ENCODE results near the gene THBS2. TPM values are rescaled to one million over a fixed set of nuclear protein-coding genes. Genes with fewer than 3 reads are reported as not detected.
"Not testable (repeated sequence)": the region's sequence is repeated elsewhere in the genome, so short reads cannot be mapped to it uniquely, and the experiment has no call there.

The THBS2 gene
- polyA plus RNA-seq (2011; rRNA removed) (534 and 857 TPM in 2 replicates), polyA minus RNA-seq (2011; rRNA and poly(A)+ RNA removed) (490 and 492 TPM in 2 replicates)

GRCh38 chr6:169253337-169254238 lies at the start of gene THBS2:
TSS of gene THBS2 (minus strand) at chr6:169253846. CDS start at chr6:169250784, 3,062 bp downstream.
- no peaks in the 10 kb centered on the region for H3K27me3 ChIP-seq (ENCODE audit: control insufficient read depth, insufficient read depth, low read length)
- ChIA-PET POLR2A (interaction anchor here (0.6 kb wide), 1 partner anchor 365 kb away, joined by 4 read pairs; no protein-coding TSS in a partner anchor), CTCF (interaction anchor here (0.9 to 1.8 kb wide), 2 partner anchors 218 to 267 kb away, joined by 3 to 5 read pairs; no protein-coding TSS in a partner anchor)
- DNase-seq (ENCODE audit: low read depth) = peak; percentile 93
- peak within 1 kb of the TSS; percentile 74 for H3K4me3 ChIP-seq (ENCODE audit: low read depth, low read length)
- peaks cover 12% of the 10 kb centered on the region; the same call in 1 of the 2 replicates for H3K36me3 ChIP-seq (ENCODE audit: control insufficient read depth, insufficient read depth, low read length)
- TF ChIP-seq CTCF (IDR thresholded peaks at IDR 0.05; ENCODE audit: insufficient read depth, low read depth, low read length) = no peak

GRCh38 chr6:169302716-169303115 lies 49.1 kb upstream of the THBS2 start:
- no peak for DNase-seq (ENCODE audit: low read depth)
- Histone ChIP-seq H3K4me3 (ENCODE audit: low read depth, low read length) (no peak overlapping the region), H3K36me3 (ENCODE audit: control insufficient read depth, insufficient read depth, low read length) (no peaks in the 10 kb centered on the region), H3K27me3 (ENCODE audit: control insufficient read depth, insufficient read depth, low read length) (no peaks in the 10 kb centered on the region)
- no peak for TF ChIP-seq CTCF (IDR thresholded peaks at IDR 0.05; ENCODE audit: insufficient read depth, low read depth, low read length)
- ChIA-PET CTCF (interaction anchor here (0.6 to 1.1 kb wide), 2 partner anchors 17 to 230 kb away, joined by 3 to 4 read pairs; no protein-coding TSS in a partner anchor), POLR2A (no interaction called here)

GRCh38 chr6:169302255-169302654 lies 48.6 kb upstream of the THBS2 start:
- no peak for TF ChIP-seq CTCF (IDR thresholded peaks at IDR 0.05; ENCODE audit: insufficient read depth, low read depth, low read length)
- Histone ChIP-seq H3K4me3 (ENCODE audit: low read depth, low read length) (no peak overlapping the region), H3K36me3 (ENCODE audit: control insufficient read depth, insufficient read depth, low read length) (no peaks in the 10 kb centered on the region), H3K27me3 (ENCODE audit: control insufficient read depth, insufficient read depth, low read length) (no peaks in the 10 kb centered on the region)
- ChIA-PET CTCF (interaction anchor here (0.6 kb wide), 1 partner anchor 231 kb away, joined by 3 read pairs; no protein-coding TSS in a partner anchor), POLR2A (no interaction called here)
- no peak for DNase-seq (ENCODE audit: low read depth)

DNA sequence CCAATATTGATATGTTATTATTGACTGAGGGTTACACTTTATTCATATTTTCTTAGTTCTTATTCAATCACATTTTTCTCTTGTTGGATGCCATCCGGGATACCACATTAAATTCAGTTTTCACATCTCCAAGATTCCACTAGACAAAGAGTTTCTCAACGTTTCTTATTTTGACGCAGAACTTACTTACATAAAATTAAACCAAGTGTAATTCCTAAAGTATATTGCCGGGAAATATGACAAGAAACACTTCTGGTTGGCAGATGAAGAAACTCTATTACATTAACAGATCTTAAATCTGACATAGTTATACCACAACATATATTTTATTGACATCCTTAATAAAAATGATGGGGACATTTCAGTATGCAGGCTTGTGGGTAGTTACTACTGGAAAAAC lies 47.3 kb upstream of the THBS2 start:
- ChIA-PET CTCF (no interaction called here), POLR2A (no interaction called here)
- Histone ChIP-seq H3K27me3 (ENCODE audit: control insufficient read depth, insufficient read depth, low read length) (no peaks in the 10 kb centered on the region), H3K4me3 (ENCODE audit: low read depth, low read length) (no peak overlapping the region), H3K36me3 (ENCODE audit: control insufficient read depth, insufficient read depth, low read length) (no peaks in the 10 kb centered on the region)
- no peak for TF ChIP-seq CTCF (IDR thresholded peaks at IDR 0.05; ENCODE audit: insufficient read depth, low read depth, low read length)
- no peak for DNase-seq (ENCODE audit: low read depth)

DNA sequence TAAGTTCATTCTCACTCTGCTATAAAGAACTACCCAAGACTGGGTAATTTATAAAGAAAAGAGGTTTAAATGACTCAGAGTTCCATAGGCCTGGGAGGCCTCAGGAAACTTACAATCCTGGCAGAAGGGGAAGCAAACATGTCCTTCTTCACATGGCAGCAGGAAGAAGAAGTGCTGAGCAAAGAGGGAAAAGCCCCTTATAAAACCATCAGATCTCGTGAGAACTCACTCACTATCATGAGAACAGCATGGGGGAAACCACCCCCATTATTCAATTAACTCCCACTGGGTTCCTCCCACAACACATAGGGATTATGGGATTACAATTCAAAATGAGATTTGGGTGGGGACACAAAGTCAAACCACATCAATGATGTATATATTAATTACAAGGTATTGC lies 45.0 kb upstream of the THBS2 start:
- H3K27me3 ChIP-seq (ENCODE audit: control insufficient read depth, insufficient read depth, low read length); POLR2A ChIA-PET; DNase-seq (ENCODE audit: low read depth); H3K4me3 ChIP-seq (ENCODE audit: low read depth, low read length); CTCF ChIA-PET; H3K36me3 ChIP-seq (ENCODE audit: control insufficient read depth, insufficient read depth, low read length): not testable (repeated sequence)
